GM18508 (cell line): ENCODE results near the gene SEC14L1.

Experiments
- ATAC-seq: cut with Tn5 transposase; IDR thresholded peaks from one replicate; pipeline ENCODE4 v1.9.1; 2021; ENCODE audit warnings: moderate number of reproducible peaks; ENCODE audit not compliant: insufficient read depth, unreplicated experiment

The SEC14L1 gene

DNA sequence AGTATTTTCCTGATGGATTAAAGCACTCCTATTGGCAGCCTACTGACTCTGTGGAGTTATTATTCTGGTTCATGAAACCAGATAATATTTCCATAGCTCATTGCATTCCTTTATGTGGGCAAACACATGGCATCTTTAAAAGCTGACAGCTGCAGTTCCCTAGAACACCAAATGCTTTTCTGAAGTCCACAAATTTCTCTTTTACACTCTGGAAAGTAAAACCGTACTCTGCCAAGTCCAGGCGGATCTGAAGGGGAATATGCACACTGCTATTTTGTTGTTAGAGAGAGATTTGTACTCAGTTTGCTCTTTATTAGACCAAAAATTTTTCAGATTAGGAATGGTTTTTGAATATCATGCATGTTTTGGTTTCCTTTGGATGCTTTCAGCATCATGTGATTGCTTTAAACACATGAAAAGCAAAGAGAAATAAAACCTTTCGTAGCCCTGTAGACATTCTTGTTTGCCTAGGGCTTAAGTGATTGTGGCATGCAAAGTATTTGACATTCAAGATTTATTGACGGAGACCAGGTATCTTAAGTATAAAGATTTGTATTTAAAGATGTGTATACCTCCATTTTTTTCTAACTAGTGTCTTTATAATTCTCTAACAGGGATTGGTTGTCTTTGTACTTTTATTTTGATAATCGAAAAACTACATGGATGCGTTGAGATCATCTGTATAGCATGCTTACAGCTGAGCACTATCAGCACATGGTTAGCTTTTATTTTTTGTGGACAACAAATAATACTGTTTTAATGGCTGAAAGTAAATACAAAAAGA lies 19.5 kb downstream of the SEC14L1 start:
- no peak for ATAC-seq

GRCh38 chr17:77160875-77161530 lies 20.2 kb downstream of the SEC14L1 start:
- ATAC-seq: no peak

GRCh38 chr17:77161953-77162352 lies 21.2 kb downstream of the SEC14L1 start:
- ATAC-seq: no peak

DNA sequence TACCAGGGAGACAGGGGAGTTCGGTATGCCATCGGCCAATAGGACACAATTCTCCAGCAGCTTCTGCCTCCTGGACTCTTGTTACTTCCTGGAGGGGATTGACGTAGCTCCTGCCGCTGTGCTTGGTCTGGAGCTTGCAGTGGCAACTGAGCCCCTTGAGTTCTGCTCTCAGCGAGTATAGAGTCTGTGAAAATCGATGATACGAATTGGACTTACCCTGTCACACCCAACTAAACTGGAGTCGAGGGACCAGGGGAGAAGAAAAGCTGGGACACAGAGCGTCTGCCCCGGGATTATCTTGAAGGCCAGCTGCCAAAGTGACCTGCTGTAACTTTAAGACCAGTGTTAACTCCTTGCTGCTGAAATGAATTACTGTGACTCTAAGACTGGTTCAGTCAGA lies 22.2 kb downstream of the SEC14L1 start:
- no peak for ATAC-seq

GRCh38 chr17:77163511-77164280 lies 22.9 kb downstream of the SEC14L1 start:
- ATAC-seq: no peak

DNA sequence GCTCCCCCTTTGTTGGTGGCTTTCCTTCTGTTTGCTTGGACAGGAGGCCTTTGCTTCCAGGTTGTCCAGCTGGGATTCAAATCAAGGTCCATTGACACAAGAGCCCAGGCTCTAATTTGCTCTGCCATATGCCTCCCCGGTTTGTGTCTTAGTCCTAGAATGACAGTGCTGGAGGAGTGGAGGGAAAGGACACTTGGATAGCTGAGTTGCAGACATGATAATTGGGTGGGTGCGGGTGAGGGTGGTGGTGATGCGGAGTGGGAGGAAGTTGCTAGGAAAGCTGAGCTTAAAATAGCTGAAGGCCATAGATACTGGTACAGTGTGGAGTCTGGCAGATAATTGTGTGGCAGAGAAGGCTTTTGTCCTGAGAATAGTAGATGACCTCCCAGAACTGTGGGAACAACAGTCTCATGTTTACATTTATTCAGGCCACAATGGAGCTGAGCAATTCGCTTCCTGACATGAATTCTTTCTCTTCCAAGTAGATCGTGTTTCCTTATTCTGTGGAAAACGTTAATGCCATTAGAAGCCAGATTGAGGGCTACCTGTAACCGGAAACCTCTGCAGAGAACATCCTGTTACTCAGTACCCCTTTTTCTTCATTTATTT lies 23.8 kb downstream of the SEC14L1 start:
- no peak for ATAC-seq

- no peak for ATAC-seq
Measured at GRCh38 chr17:77165577-77165976, 24.8 kb downstream of the SEC14L1 start.

GRCh38 chr17:77167472-77168306 lies 26.9 kb downstream of the SEC14L1 start:
- no peak for ATAC-seq

GRCh38 chr17:77173104-77173503 lies 32.3 kb downstream of the SEC14L1 start:
- no peak for ATAC-seq

GRCh38 chr17:77174928-77175661 lies 34.3 kb downstream of the SEC14L1 start:
- ATAC-seq: no peak

DNA sequence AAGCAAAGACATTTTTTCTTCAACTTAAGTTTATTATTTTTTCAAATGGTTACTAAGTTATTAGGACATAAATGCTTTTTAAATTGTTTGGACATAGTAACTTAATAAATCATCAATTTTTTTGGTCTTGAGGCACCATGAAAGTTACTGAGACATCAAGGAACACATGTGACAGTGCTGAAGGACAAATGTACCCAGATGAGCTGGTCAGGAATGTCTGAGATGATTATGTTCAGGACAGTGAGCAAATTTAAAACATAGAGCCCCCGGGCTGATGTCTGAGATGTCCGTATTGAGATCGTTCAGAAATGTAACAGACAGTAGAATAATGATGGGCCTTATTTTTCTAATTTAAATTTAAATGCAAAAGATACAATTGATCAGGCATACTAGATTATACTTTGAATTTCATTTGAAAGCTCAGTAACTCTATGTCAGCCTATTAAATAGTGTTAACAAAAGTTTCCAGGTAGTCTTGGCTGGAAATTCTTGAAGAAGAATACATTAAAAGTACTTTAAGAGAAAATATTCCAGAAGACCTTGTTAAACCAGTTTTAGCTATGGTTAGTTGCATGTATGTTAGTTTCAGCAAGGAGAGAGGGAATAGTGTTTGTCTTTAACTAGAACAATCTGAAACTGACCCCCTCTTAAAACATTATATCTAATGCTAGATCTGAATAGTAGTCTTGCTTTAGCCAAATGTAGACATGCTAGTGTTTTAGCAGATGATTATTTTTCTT lies 36.4 kb downstream of the SEC14L1 start:
- no peak for ATAC-seq

DNA sequence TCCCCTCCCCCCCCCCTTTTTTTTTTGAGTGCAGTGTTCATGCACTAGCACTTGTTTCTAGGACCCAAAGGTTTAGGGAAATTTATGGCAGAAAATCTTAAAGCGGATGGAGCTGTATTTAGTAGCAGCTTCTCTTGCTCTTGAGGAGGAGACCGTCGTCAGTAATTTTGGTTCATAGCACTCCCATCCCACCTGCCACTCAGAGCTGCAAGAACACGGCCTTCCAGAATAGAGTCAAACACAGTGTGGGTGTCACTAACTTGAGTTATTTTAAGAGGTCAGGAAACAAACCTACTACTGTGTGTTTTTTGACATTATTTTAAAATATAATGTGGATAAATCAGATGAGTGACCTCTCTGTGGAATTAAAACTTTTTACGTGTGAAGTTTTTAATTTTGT lies 37.3 kb downstream of the SEC14L1 start:
- ATAC-seq: no peak

- no peak for ATAC-seq
Measured at GRCh38 chr17:77178563-77178962, 37.8 kb downstream of the SEC14L1 start.

GRCh38 chr17:77180503-77181357 lies 40.0 kb downstream of the SEC14L1 start:
- ATAC-seq: no peak

- ATAC-seq: no peak
Measured at GRCh38 chr17:77182205-77183172, 41.7 kb downstream of the SEC14L1 start.

DNA sequence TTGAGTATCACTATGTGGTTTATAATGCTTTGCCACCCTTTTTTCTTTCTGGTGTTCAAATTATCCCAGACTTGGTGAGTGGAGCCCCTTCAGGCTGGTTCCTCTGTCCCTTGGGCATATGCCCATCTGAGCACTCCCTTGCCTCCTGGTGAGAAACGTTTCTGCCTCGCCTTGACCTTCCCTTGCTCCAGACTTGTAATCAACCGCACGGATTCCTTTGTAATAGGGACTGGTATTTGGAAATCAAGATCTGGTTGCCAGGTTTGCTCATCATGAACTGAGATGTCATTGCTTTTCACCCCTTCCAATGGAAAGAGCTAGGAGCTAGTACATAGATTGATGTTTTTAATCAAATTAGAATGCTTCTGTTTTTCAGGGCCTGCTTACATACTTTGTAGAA lies 43.7 kb downstream of the SEC14L1 start:
- no peak for ATAC-seq

DNA sequence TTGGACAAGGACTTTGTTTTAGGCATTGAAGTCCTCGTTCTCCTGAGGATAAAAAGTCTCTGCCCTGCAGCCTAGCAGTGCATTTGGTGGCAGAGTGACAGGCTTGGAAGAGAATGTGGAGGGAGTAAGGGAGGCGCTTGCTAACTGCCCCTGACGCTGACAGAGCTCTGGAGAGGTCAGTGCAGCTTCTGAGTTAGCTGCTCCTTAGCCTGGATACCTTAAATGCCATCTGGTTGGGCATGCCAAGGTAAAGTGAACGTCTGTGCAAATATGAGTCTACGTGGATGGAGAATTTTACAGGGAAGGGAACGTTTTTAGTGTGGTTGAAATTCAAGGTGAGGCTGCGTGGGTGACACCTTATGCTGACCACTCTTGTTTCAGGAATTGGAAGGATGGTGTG lies 44.4 kb downstream of the SEC14L1 start:
- no peak for ATAC-seq
